Mesenchymal stem cell (in vitro differentiated cells and primary cell): ENCODE results near the gene LAGE3.

Experiments
- DNase-seq: peaks from one replicate; pipeline ENCODE4 v3.0.0-alpha.2; 2013
- H2AFZ ChIP-seq: one replicate; pipeline ENCODE4 v1.6.1; 2013; ENCODE audit warnings: low read depth, mild to moderate bottlenecking, control low read depth, inconsistent platforms, low read length, moderate library complexity
- H2AK5ac ChIP-seq: 2 replicates; pipeline ENCODE4 v1.6.1; 2013; ENCODE audit warnings: low read length, moderate library complexity, mild to moderate bottlenecking, inconsistent platforms; ENCODE audit not compliant: severe bottlenecking
- H2BK120ac ChIP-seq: one replicate; pipeline ENCODE4 v1.6.1; 2013; ENCODE audit warnings: low read depth, mild to moderate bottlenecking, inconsistent platforms, low read length, moderate library complexity
- H2BK12ac ChIP-seq, 2 experiments: one replicate each; pipeline ENCODE4 v1.6.1; 2013; ENCODE audit warnings: inconsistent platforms in 2 of 2, low read length in 2 of 2, mild to moderate bottlenecking in 2 of 2, moderate library complexity in 2 of 2, control low read depth in 1 of 2
- H2BK15ac ChIP-seq: one replicate; pipeline ENCODE4 v1.6.1; 2013; ENCODE audit warnings: mild to moderate bottlenecking, low read depth, inconsistent platforms; ENCODE audit not compliant: poor library complexity, severe bottlenecking
- H2BK5ac ChIP-seq: 2 replicates; pipeline ENCODE4 v1.6.1; 2013; ENCODE audit warnings: low read depth, mild to moderate bottlenecking, low read length, control low read depth, inconsistent platforms; ENCODE audit not compliant: poor library complexity, severe bottlenecking
- H3K14ac ChIP-seq, 2 experiments: one replicate each; pipeline ENCODE4 v1.6.1; 2013; ENCODE audit warnings: inconsistent platforms in 2 of 2, low read length in 2 of 2, control low read depth in 1 of 2, mild to moderate bottlenecking in 1 of 2, moderate library complexity in 1 of 2
- H3K18ac ChIP-seq, 2 experiments: one replicate each; pipeline ENCODE4 v1.6.1; 2013; ENCODE audit warnings: inconsistent platforms in 2 of 2, low read length in 2 of 2, control low read depth in 1 of 2, low read depth in 1 of 2, mild to moderate bottlenecking in 1 of 2
- H3K23ac ChIP-seq, 2 experiments: one replicate each; pipeline ENCODE4 v1.6.1; 2013; ENCODE audit warnings: inconsistent platforms in 2 of 2, low read length in 2 of 2, mild to moderate bottlenecking in 2 of 2, moderate library complexity in 2 of 2, control low read depth in 1 of 2
- H3K27ac ChIP-seq: 2 replicates; pipeline ENCODE4 v1.5.1; 2013; ENCODE audit warnings: mild to moderate bottlenecking, moderate library complexity, low read length, control low read depth, inconsistent platforms; ENCODE audit not compliant: poor library complexity, severe bottlenecking
- H3K27me3 ChIP-seq, 2 experiments: 2 replicates each; pipeline versions ENCODE4 v1.6.1 to v1.7.0; 2013; ENCODE audit warnings: low read length in 2 of 2, mild to moderate bottlenecking in 2 of 2, moderate library complexity in 2 of 2, control low read depth in 1 of 2, inconsistent platforms in 1 of 2; ENCODE audit not compliant: control insufficient read depth in 1 of 2, insufficient read depth in 1 of 2
- H3K36me3 ChIP-seq, 2 experiments: 2 replicates each; pipeline versions ENCODE4 v1.6.1 to v1.7.0; 2013; ENCODE audit warnings: low read length in 2 of 2, control low read depth in 1 of 2, inconsistent platforms in 1 of 2, low read depth in 1 of 2, mild to moderate bottlenecking in 1 of 2; ENCODE audit not compliant: insufficient read depth in 2 of 2, control insufficient read depth in 1 of 2
- H3K4ac ChIP-seq, 2 experiments: one replicate each; pipeline ENCODE4 v1.6.1; 2013; ENCODE audit warnings: inconsistent platforms in 2 of 2, low read length in 2 of 2, mild to moderate bottlenecking in 2 of 2, moderate library complexity in 2 of 2, control low read depth in 1 of 2, low read depth in 1 of 2
- H3K4me1 ChIP-seq: 2 replicates; pipeline ENCODE4 v1.6.1; 2013; ENCODE audit warnings: low read depth, low read length, control low read depth; ENCODE audit not compliant: control insufficient read depth, insufficient read depth
- H3K4me2 ChIP-seq: 2 replicates; pipeline ENCODE4 v1.6.1; 2013; ENCODE audit warnings: low read length, mild to moderate bottlenecking, inconsistent platforms; ENCODE audit not compliant: poor library complexity, severe bottlenecking
- H3K4me3 ChIP-seq, 2 experiments: 2 replicates each; pipeline versions ENCODE4 v1.5.1 to v1.7.0; 2013; ENCODE audit warnings: low read length in 2 of 2, mild to moderate bottlenecking in 2 of 2, control low read depth in 1 of 2, low read depth in 1 of 2; ENCODE audit not compliant: insufficient read depth in 1 of 2
- H3K79me1 ChIP-seq: replicated peaks from 2 replicates; pipeline ENCODE4 v1.6.1; 2013; ENCODE audit warnings: mild to moderate bottlenecking, control low read depth, low read length, inconsistent platforms; ENCODE audit not compliant: poor library complexity, severe bottlenecking
- H3K9ac ChIP-seq: 2 replicates; pipeline ENCODE4 v1.7.0; 2013; ENCODE audit warnings: mild to moderate bottlenecking, low read length, moderate library complexity
- H3K9me3 ChIP-seq: 2 replicates; pipeline ENCODE4 v1.7.0; 2013; ENCODE audit warnings: mild to moderate bottlenecking, low read length; ENCODE audit not compliant: control insufficient read depth
- H4K8ac ChIP-seq: one replicate; pipeline ENCODE4 v1.6.1; 2013; ENCODE audit warnings: inconsistent platforms, mild to moderate bottlenecking, low read length, moderate library complexity
- H4K91ac ChIP-seq: one replicate; pipeline ENCODE4 v1.6.1; 2013; ENCODE audit warnings: mild to moderate bottlenecking, low read length, inconsistent platforms
- WGBS: methylation state at CpG from one replicate; pipeline ENCODE4 v1.1.7; 2013; ENCODE audit warnings: mixed read lengths; 5-methylcytosine and 5-hydroxymethylcytosine counted together

The LAGE3 gene

DNA sequence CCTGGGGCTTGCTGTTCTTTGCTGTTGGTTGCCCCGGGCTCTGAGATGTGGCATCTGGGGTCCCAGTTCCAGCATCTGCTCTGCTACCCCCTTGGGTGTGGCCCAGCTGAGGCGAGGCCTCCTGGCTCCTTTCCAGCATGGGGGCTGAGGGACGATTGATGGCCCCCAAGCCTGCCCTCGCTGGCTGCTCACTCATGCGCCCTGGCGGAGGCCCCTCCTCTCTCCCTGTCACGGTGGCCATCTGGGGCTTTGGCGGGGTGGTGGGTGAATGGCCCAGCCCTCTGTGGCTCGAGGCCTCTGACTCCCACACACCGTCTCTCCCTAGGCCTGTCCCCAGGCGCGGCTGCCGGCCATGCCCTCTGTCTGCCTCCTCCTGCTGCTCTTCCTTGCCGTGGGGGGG is 19.2 kb downstream of the LAGE3 start:
- peaks cover 29 to 49% of the 10 kb centered on the region in 2 experiments for H3K36me3 ChIP-seq
- no peaks in the 10 kb centered on the region for H3K9me3 ChIP-seq
- H4K91ac ChIP-seq: no peak overlapping the region
- no peak overlapping the region for H2AFZ ChIP-seq
- peak overlapping the region; percentile 79 for H3K9ac ChIP-seq
- H4K8ac ChIP-seq: no peak overlapping the region
- no peak overlapping the region for H3K23ac ChIP-seq
- no peak for DNase-seq
- peak overlapping the region in 1 of 2 experiments; percentile 28 for H3K4ac ChIP-seq
- H2BK120ac ChIP-seq: no peak overlapping the region
- H3K4me2 ChIP-seq: peak overlapping the region; percentile 70
- no peak overlapping the region for H2AK5ac ChIP-seq
- H3K14ac ChIP-seq: no peak overlapping the region
- peak overlapping the region; percentile 83 to 86 for H3K4me3 ChIP-seq
- 65% methylated on average over 11 of the region's 14 CpGs for WGBS
- H2BK5ac ChIP-seq: no peak overlapping the region
- H2BK12ac ChIP-seq: no peak overlapping the region
- H3K27me3 ChIP-seq: no peaks in the 10 kb centered on the region
- no peak overlapping the region for H2BK15ac ChIP-seq
- peaks cover 18% of the 10 kb centered on the region for H3K4me1 ChIP-seq
- H3K79me1 ChIP-seq: peaks cover 8% of the 10 kb centered on the region
- H3K18ac ChIP-seq: peak overlapping the region in 1 of 2 experiments; percentile 52
- no peak overlapping the region for H3K27ac ChIP-seq

DNA sequence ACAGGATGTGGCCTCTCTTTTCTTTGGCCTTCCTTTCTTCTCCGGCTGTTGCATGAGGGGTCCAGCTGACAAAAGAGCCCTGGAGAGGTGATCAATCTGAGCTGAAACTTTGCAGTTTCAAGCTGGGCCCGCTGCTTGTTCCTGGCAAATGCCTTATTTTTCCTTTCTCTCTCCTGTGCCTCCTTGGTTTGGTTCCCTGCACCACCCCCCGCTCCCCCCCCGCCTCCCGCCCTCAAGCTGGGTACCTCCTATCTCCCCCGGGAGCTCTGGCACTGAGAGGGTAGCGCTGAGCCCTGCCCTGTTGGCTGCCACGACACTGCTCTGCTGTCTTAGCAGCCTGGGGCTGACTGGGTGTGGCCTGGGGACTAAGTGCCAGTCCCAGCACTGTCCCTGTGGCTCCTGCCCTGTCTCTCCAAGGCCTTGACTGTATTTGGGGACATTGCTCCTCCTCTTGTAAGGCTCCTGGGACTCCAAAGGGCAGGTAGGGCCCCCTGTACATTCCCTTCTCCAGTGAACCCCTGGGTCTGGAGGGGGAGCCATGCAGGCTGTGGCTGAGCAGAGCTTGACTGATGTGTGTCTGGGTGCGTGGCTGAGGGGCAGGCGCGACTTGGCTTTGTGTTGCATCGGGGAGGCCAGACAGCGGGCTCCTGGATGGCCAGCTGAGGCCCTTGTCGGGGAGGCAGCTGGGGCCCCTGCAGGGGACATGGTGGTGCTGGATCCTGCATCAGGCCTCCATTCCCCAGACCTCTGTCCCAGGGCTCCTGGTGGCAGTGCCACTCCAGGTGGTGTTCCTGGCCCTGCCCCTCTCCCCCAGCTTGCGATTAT is 19.9 kb downstream of the LAGE3 start:
- Histone ChIP-seq H2BK15ac (no peak overlapping the region), H3K4me1 (peaks cover 18% of the 10 kb centered on the region), H3K14ac (peak overlapping the region in 1 of 2 experiments; percentile 99), H3K4me2 (peak overlapping the region; percentile 71), H3K36me3 (peaks cover 28 to 42% of the 10 kb centered on the region in 2 experiments), H2BK120ac (peak overlapping the region; percentile 49), H3K4me3 (peak overlapping the region; percentile 83 to 86), H3K9me3 (no peaks in the 10 kb centered on the region), H3K9ac (peak overlapping the region; percentile 79), H3K27ac (no peak overlapping the region), H4K91ac (no peak overlapping the region), H3K79me1 (peaks cover 6% of the 10 kb centered on the region), H3K18ac (peak overlapping the region in 1 of 2 experiments; percentile 91), H2BK12ac (no peak overlapping the region), H3K23ac (peak overlapping the region in 1 of 2 experiments; percentile 96), H3K4ac (peak overlapping the region in 1 of 2 experiments; percentile 89), H2AFZ (no peak overlapping the region), H4K8ac (peak overlapping the region; percentile 23), H2AK5ac (no peak overlapping the region), H2BK5ac (no peak overlapping the region), H3K27me3 (no peaks in the 10 kb centered on the region)
- WGBS: 22% methylated on average over 12 of the region's 15 CpGs
- no peak for DNase-seq

DNA sequence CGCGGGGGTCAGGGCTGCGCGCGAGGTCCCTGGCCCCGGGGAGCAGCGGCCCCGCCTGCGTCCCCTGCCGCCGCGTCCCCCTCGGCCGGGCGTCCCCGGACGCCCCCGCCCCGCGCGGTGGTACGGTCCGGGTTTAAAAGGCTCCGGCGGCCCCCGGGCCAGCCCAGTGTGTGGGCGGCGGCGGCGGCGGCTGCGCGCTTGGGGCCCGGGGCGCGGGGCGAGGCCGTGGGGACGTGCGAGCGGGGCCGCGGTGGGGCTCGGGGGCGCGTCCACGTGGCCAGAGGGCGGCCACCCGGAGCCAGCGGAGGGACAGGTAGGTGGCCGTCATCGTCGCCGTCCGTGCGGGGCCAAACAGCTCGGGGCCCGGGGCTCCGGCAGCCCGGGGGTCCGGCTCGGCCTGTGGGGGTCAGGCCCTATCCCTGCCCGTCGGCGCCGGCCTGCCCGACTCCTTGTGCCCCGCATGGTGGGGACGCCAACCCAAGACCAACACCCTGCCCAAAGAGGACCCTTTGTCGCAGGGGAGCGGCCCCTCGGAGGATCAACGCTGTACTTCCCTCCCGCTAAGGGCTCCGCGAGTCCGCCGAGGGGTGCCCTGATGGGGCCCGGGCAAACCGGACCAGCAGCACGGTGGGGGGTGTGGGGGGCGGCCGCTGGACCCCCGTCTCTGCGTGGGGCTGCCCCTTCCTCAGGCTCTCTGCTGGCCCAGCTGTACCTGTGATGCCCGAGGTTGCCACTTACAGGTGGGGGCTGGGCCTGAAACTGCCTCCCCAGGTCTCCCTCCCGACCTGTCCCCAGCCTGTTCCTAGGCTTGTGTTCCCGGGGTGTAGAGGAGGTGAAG is 20.7 kb downstream of the LAGE3 start, which contains the start of gene PLXNA3:
TSS of gene PLXNA3 (plus strand) at position 166 of the 838 bp plus-strand sequence. CDS start 1,903 bp downstream, outside the sequence.
- Histone ChIP-seq H3K9ac (peak within 1 kb of the TSS; percentile 79), H3K14ac (peak within 1 kb of the TSS in 1 of 2 experiments; percentile 99), H3K4ac (peak within 1 kb of the TSS in 1 of 2 experiments; percentile 89), H3K4me3 (peak within 1 kb of the TSS; percentile 83 to 86), H3K27me3 (no peaks in the 10 kb centered on the region), H2BK5ac (no peak within 1 kb of the TSS), H3K36me3 (peaks cover 24 to 34% of the 10 kb centered on the region in 2 experiments), H3K23ac (peak within 1 kb of the TSS in 1 of 2 experiments; percentile 96), H3K79me1 (peaks cover 4% of the 10 kb centered on the region), H2AFZ (no peak within 1 kb of the TSS), H4K91ac (peak within 1 kb of the TSS; percentile 50), H3K4me2 (peak within 1 kb of the TSS; percentile 71), H4K8ac (no peak within 1 kb of the TSS), H2BK15ac (peak within 1 kb of the TSS; percentile 28), H2BK120ac (peak within 1 kb of the TSS; percentile 92), H2BK12ac (no peak within 1 kb of the TSS), H3K9me3 (no peaks in the 10 kb centered on the region), H3K18ac (peak within 1 kb of the TSS in 1 of 2 experiments; percentile 91), H2AK5ac (no peak within 1 kb of the TSS), H3K27ac (no peak within 1 kb of the TSS), H3K4me1 (peaks cover 18% of the 10 kb centered on the region)
- WGBS: under 1% methylated on average over 13 of the region's 88 CpGs
- DNase-seq: no peak
